Smooth muscle cell (in vitro differentiated cells): Measurements from ENCODE around the gene MIS12. TPM values are rescaled to one million over a fixed set of nuclear protein-coding genes. Genes with fewer than 3 reads are reported as not detected.

Experiments
- DNase-seq: peaks from one replicate; lab custom pipeline; 2025; ENCODE audit not compliant: unreplicated experiment; lab: John Stamatoyannopoulos, UW
- H2AFZ ChIP-seq: fragments of 200-600 bp; sonication (generic); 2 replicates; pipeline ENCODE4 v1.6.0; 2016; ENCODE audit warnings: antibody characterized with exemption, low read depth, mild to moderate bottlenecking
- H3F3A ChIP-seq: fragments of 200-600 bp; sonication (generic); 2 replicates; pipeline ENCODE4 v1.6.0; 2017; ENCODE audit warnings: antibody characterized with exemption, low read depth
- H3K27ac ChIP-seq: fragments of 200-600 bp; sonication (generic); 2 replicates; pipeline ENCODE4 v1.5.1; 2016; ENCODE audit warnings: low read depth, mild to moderate bottlenecking
- H3K27me3 ChIP-seq: fragments of 200-600 bp; sonication (generic); 2 replicates; pipeline ENCODE4 v1.6.1; 2016; ENCODE audit warnings: low read depth, mild to moderate bottlenecking
- H3K36me3 ChIP-seq: fragments of 200-600 bp; sonication (generic); 2 replicates; pipeline ENCODE4 v1.5.1; 2016; ENCODE audit warnings: low read depth
- H3K4me1 ChIP-seq: fragments of 200-600 bp; sonication (generic); 2 replicates; pipeline ENCODE4 v1.5.1; 2016; ENCODE audit warnings: low read depth
- H3K4me2 ChIP-seq: fragments of 200-600 bp; sonication (generic); 2 replicates; pipeline ENCODE4 v1.6.0; 2016; ENCODE audit warnings: mild to moderate bottlenecking
- H3K4me3 ChIP-seq: fragments of 200-600 bp; sonication (generic); 2 replicates; pipeline ENCODE4 v1.5.1; 2016; ENCODE audit warnings: mild to moderate bottlenecking
- H3K79me2 ChIP-seq: fragments of 200-600 bp; sonication (generic); 2 replicates; pipeline ENCODE4 v1.6.0; 2016; ENCODE audit warnings: low read depth, mild to moderate bottlenecking
- H3K9ac ChIP-seq: fragments of 200-600 bp; sonication (generic); 2 replicates; pipeline ENCODE4 v1.6.0; 2016; ENCODE audit warnings: low read depth
- H3K9me3 ChIP-seq: fragments of 200-600 bp; sonication (generic); replicated peaks from 2 replicates; pipeline ENCODE4 v1.5.1; 2016; ENCODE audit warnings: low read depth
- H4K20me1 ChIP-seq: fragments of 200-600 bp; sonication (generic); 2 replicates; pipeline ENCODE4 v1.6.0; 2016; ENCODE audit warnings: low read depth
- CTCF ChIP-seq: fragments of 200-600 bp; sonication (generic); IDR thresholded peaks from 2 replicates; pipeline ENCODE4 v1.5.1; 2017; ENCODE audit warnings: borderline replicate concordance, mild to moderate bottlenecking, antibody characterized with exemption; ENCODE audit not compliant: insufficient read depth, poor library complexity, severe bottlenecking
- WGBS: methylation state at CpG from one replicate; pipeline ENCODE4 v1.1.7; 2016; ENCODE audit warnings: low lambda C conversion rate; 5-methylcytosine and 5-hydroxymethylcytosine counted together
- polyA plus RNA-seq: library from polyadenylated mRNA; unstranded; fragments of >200 nt; fragmentation: Nextera tagmentation; extraction: Ambion mirVana; gene quantifications from 2 replicates; pipeline ENCODE4 v1.2.1, GENCODE V29; 2016
- total RNA-seq: library from RNA; depleted of rRNA; stranded (reverse); fragments of >200 nt; gene quantifications from 2 replicates; pipeline ENCODE4 v1.2.3, GENCODE V29; 2014

MIS12 gene
- total and polyA plus RNA-seq, 2 experiments from 2014 or later, result 14.8 to 23.3 TPM

- Histone ChIP-seq H4K20me1 (no peaks in the 10 kb centered on the region), H3K4me1 (no peaks in the 10 kb centered on the region), H3K4me3 (no peak overlapping the region), H3K27ac (peak overlapping the region; percentile 88), H3K79me2 (no peaks in the 10 kb centered on the region), H3K9me3 (no peaks in the 10 kb centered on the region), H3K9ac (peak overlapping the region; percentile 28), H3F3A (peaks cover 7% of the 10 kb centered on the region), H3K27me3 (no peaks in the 10 kb centered on the region), H3K4me2 (peak overlapping the region; percentile 54), H3K36me3 (no peaks in the 10 kb centered on the region), H2AFZ (no peak overlapping the region)
- WGBS, result 14% methylated on average over 5 of the region's 5 CpGs
- TF ChIP-seq CTCF, result no peak
- DNase-seq, result no peak
Measured at GRCh38 chr17:5516060-5516792, 29.9 kb downstream of the MIS12 start.

GRCh38 chr17:5522476-5522875, 36.1 kb downstream of the MIS12 start:
- H2AFZ ChIP-seq, result no peak overlapping the region
- H3K4me2 ChIP-seq, result no peak overlapping the region
- 94% methylated on average over 1 of the region's 1 CpG for WGBS
- no peak overlapping the region for H3K9ac ChIP-seq
- no peak overlapping the region for H3K27ac ChIP-seq
- no peaks in the 10 kb centered on the region for H3K27me3 ChIP-seq
- H3F3A ChIP-seq, result peaks cover under 1% of the 10 kb centered on the region
- H3K9me3 ChIP-seq, result no peaks in the 10 kb centered on the region
- no peak for TF ChIP-seq CTCF
- H3K79me2 ChIP-seq, result no peaks in the 10 kb centered on the region
- no peak overlapping the region for H3K4me3 ChIP-seq
- no peaks in the 10 kb centered on the region for H4K20me1 ChIP-seq
- H3K4me1 ChIP-seq, result peaks cover 10% of the 10 kb centered on the region
- DNase-seq, result no peak
- H3K36me3 ChIP-seq, result no peaks in the 10 kb centered on the region

GRCh38 chr17:5523249-5523648, 36.9 kb downstream of the MIS12 start:
- WGBS, result 71% methylated on average over 5 of the region's 5 CpGs
- no peak overlapping the region for H3K9ac ChIP-seq
- no peak for DNase-seq
- no peaks in the 10 kb centered on the region for H3K36me3 ChIP-seq
- H4K20me1 ChIP-seq, result no peaks in the 10 kb centered on the region
- H3F3A ChIP-seq, result peaks cover 4% of the 10 kb centered on the region
- no peak overlapping the region for H3K4me3 ChIP-seq
- H3K4me1 ChIP-seq, result peaks cover 10% of the 10 kb centered on the region
- H3K9me3 ChIP-seq, result no peaks in the 10 kb centered on the region
- H3K27ac ChIP-seq, result no peak overlapping the region
- H3K79me2 ChIP-seq, result no peaks in the 10 kb centered on the region
- TF ChIP-seq CTCF, result no peak
- H3K27me3 ChIP-seq, result no peaks in the 10 kb centered on the region
- no peak overlapping the region for H3K4me2 ChIP-seq
- H2AFZ ChIP-seq, result no peak overlapping the region
